Heart left ventricle (tissue), 13 donors: Measurements from ENCODE around the gene FAM98B.

Experiments
- CTCF ChIP-seq, 12 donors: fragments of 200-600 bp; sonication (generic) in 4 of 12; IDR thresholded peaks; one replicate each; pipeline versions ENCODE4 v1.5.0 to v1.8.0; 2018 to 2022; ENCODE audit warnings: antibody characterized with exemption in 12 of 12, mild to moderate bottlenecking in 5 of 12
- POLR2A ChIP-seq, 2 donors: fragments of 450-650 bp; IDR thresholded peaks; one replicate each; pipeline ENCODE4 v1.6.1; 2017; ENCODE audit warnings: antibody characterized with exemption in 2 of 2, mild to moderate bottlenecking in 2 of 2, moderate library complexity in 2 of 2
- donor health status: ischemic (EF 13 %, LVEDD 7.1; RV severe dilation, severe dysfunction).
- donor health status: DM: no; HTN: yes; CAD: no.
- donor health status: DM: no; HTN: no; CAD: no.
- donor health status: ischemic (EF 25% LVEDD 6.9; RV normal size, moderate dysfunction).
- donor health status: ischemic (EF 25% LVEDD 5.7; RV mildly dilated, moderate dysfunction).
- donor health status: ischemic (EF 35%, LVEDD 5.7; RV mildly dilated, moderate dysfunction).
- donor health status: nonischemic (EF 11% LVEDD 7.7; RV severe dilation, severe dysfunction).
- donor health status: DM: yes; HTN: yes; CAD: no.
- donor health status: PGD.
- donor health status: ischemic (EF 29% LVEDD 5.4; RV normal size, mild dysfunction).
- donor health status: nonischemic (EF 23%, LVEDD 6.1; RV moderate dilation, normal function).

GRCh38 chr15:38477637-38478036, 23.7 kb downstream of the FAM98B start:
- TF ChIP-seq POLR2A (IDR thresholded peaks at IDR 0.05): no peak
- TF ChIP-seq CTCF (IDR thresholded peaks at IDR 0.05): no peak
